Muscle layer of colon (tissue), 2 donors: Measurements from ENCODE around the gene OTOP3.

ENCODE experiments used
- H3K27ac ChIP-seq: one replicate; pipeline ENCODE4 v1.7.0; 2013; ENCODE audit warnings: low read depth, mild to moderate bottlenecking, low read length, moderate library complexity
- H3K27me3 ChIP-seq, 2 donors: one replicate each; pipeline ENCODE4 v1.7.0; 2013; ENCODE audit warnings: low read length in 2 of 2, mild to moderate bottlenecking in 2 of 2; ENCODE audit not compliant: insufficient read depth in 2 of 2, control insufficient read depth in 1 of 2
- H3K36me3 ChIP-seq: one replicate; pipeline ENCODE4 v1.7.0; 2013; ENCODE audit warnings: mild to moderate bottlenecking, low read length; ENCODE audit not compliant: insufficient read depth
- H3K4me1 ChIP-seq: one replicate; pipeline ENCODE4 v1.7.0; 2013; ENCODE audit warnings: mild to moderate bottlenecking, low read length; ENCODE audit not compliant: insufficient read depth
- H3K4me3 ChIP-seq, 2 donors: one replicate each; pipeline ENCODE4 v1.7.0; 2013; ENCODE audit warnings: low read length in 2 of 2, low read depth in 1 of 2, mild to moderate bottlenecking in 1 of 2, moderate library complexity in 1 of 2
- H3K9ac ChIP-seq: one replicate; pipeline ENCODE4 v1.7.0; 2013; ENCODE audit warnings: low read length
- H3K9me3 ChIP-seq: one replicate; pipeline ENCODE4 v1.7.0; 2013; ENCODE audit warnings: mild to moderate bottlenecking, low read length
- donor health status: abdominal sarcoma.
- donor health status: Adenocarcinoma of cecum.

The OTOP3 gene

GRCh38 chr17:74999523-74999922 lies 63.8 kb downstream of the OTOP3 start:
- H3K4me3 ChIP-seq, result no peak overlapping the region
- no peak overlapping the region for H3K27ac ChIP-seq
- H3K4me1 ChIP-seq, result no peaks in the 10 kb centered on the region
- H3K27me3 ChIP-seq, result no peaks in the 10 kb centered on the region
- no peak overlapping the region for H3K9ac ChIP-seq
- H3K9me3 ChIP-seq, result no peaks in the 10 kb centered on the region
- peaks cover 29% of the 10 kb centered on the region for H3K36me3 ChIP-seq
